MCF 10A (cell line): Measurements from ENCODE around the gene FGF5. TPM values are rescaled to one million over a fixed set of nuclear protein-coding genes. Genes with fewer than 3 reads are reported as not detected.

ENCODE experiments used
- BruUV-seq: library from RNA; stranded (reverse); fragments of 400-500 nt; replicated peaks from 2 replicates; lab custom pipeline; 2021; lab: Mats Ljungman, UMichigan
- CTCF ChIA-PET: fragments of 300-600 bp; sonication (Branson Sonifier 250); formaldehyde crosslinking; extraction: SDS; loops from one replicate; lab custom pipeline; 2021; ENCODE audit warnings: antibody characterized with exemption, inconsistent platforms; lab: Yijun Ruan, JAX
- POLR2A ChIA-PET: fragments of 300-600, 350-650 bp; sonication (Branson Sonifier 250); formaldehyde crosslinking; extraction: SDS; loops from one replicate; lab custom pipeline; 2020; ENCODE audit warnings: antibody characterized with exemption, inconsistent platforms; lab: Yijun Ruan, JAX
- DNase-seq: peaks from one replicate; pipeline ENCODE4 v3.0.0-alpha.2; 2018; ENCODE audit not compliant: unreplicated experiment
- H3K27ac Mint-ChIP-seq: one replicate; pipeline ENCODE4 v1.8.0; 2022; ENCODE audit warnings: mild to moderate bottlenecking, low read depth, mixed read lengths; ENCODE audit not compliant: unreplicated experiment
- H3K27me3 Mint-ChIP-seq: one replicate; pipeline ENCODE4 v1.8.0; 2022; ENCODE audit warnings: mixed read lengths; ENCODE audit not compliant: insufficient read depth, unreplicated experiment
- H3K36me3 Mint-ChIP-seq: one replicate; pipeline ENCODE4 v1.8.0; 2022; ENCODE audit warnings: mild to moderate bottlenecking, moderate library complexity, mixed read lengths; ENCODE audit not compliant: insufficient read depth, unreplicated experiment
- H3K4me1 Mint-ChIP-seq: one replicate; pipeline ENCODE4 v1.8.0; 2022; ENCODE audit warnings: mixed read lengths; ENCODE audit not compliant: insufficient read depth, unreplicated experiment
- H3K4me3 Mint-ChIP-seq: one replicate; pipeline ENCODE4 v1.8.0; 2022; ENCODE audit warnings: mild to moderate bottlenecking, moderate library complexity, mixed read lengths; ENCODE audit not compliant: unreplicated experiment
- H3K9me3 Mint-ChIP-seq: one replicate; pipeline ENCODE4 v1.8.0; 2022; ENCODE audit warnings: mixed read lengths; ENCODE audit not compliant: unreplicated experiment
- CTCF ChIP-seq: fragments of 200-600 bp; IDR thresholded peaks from one replicate; pipeline ENCODE4 v1.8.0; 2022; ENCODE audit warnings: antibody characterized with exemption, mild to moderate bottlenecking; ENCODE audit not compliant: unreplicated experiment
- intact Hi-C: fragments of 100-400 bp; cut with micrococcal nuclease; formaldehyde crosslinking; loops from 2 replicates; pipeline ENCODE4 v1.14.1; 2022
- total RNA-seq: library from RNA; stranded (reverse); gene quantifications from 2 replicates; pipeline ENCODE4 v1.2.3, GENCODE V29; 2022

The FGF5 gene
- total RNA-seq, 1 experiment from 2014 or later, result not detected

GRCh38 chr4:80305466-80305865 is 39.0 kb downstream of the FGF5 start:
- DNase-seq, result no peak
- POLR2A ChIA-PET, result interaction anchor here (1.1 kb wide), 1 partner anchor 1366 kb away, joined by 3 read pairs; the partner anchor contains the start of gene PAQR3
- H3K4me1 Mint-ChIP-seq, result peaks cover 43% of the 10 kb centered on the region

GRCh38 chr4:80306260-80306659 is 39.8 kb downstream of the FGF5 start:
- Mint-ChIP-seq H3K36me3 (peaks cover 6% of the 10 kb centered on the region), H3K27me3 (no peaks in the 10 kb centered on the region), H3K4me3 (no peak overlapping the region), H3K4me1 (peaks cover 43% of the 10 kb centered on the region), H3K27ac (peak overlapping the region; percentile 11), H3K9me3 (no peaks in the 10 kb centered on the region)
- peak; percentile 30 for DNase-seq
- BruUV-seq, result no TSS peak
- intact Hi-C loops, result loop anchor here (2.0 kb wide), 1 partner anchor 39 kb away; the partner anchor contains the start of gene FGF5
- TF ChIP-seq CTCF, result no peak
- ChIA-PET CTCF (no interaction called here), POLR2A (interaction anchor here (1.1 to 2.7 kb wide), 2 partner anchors 40 to 1367 kb away, joined by 3 to 15 read pairs; partner anchors contain the start of genes FGF5 and PAQR3)

More at GRCh38 chr4:80305466-80305865, 39.0 kb downstream of the FGF5 start:
- H3K27ac Mint-ChIP-seq, result no peak overlapping the region
- no TSS peak for BruUV-seq
- H3K27me3 Mint-ChIP-seq, result no peaks in the 10 kb centered on the region
- no peak for TF ChIP-seq CTCF
- H3K4me3 Mint-ChIP-seq, result no peak overlapping the region
- peaks cover 6% of the 10 kb centered on the region for H3K36me3 Mint-ChIP-seq
- H3K9me3 Mint-ChIP-seq, result no peaks in the 10 kb centered on the region
- intact Hi-C loops, result no loop called here
- CTCF ChIA-PET, result interaction anchor here (0.6 kb wide), 1 partner anchor 1353 kb away, joined by 3 read pairs; no protein-coding TSS in a partner anchor

- TF ChIP-seq CTCF, result no peak
- H3K4me3 Mint-ChIP-seq, result peak overlapping the region; percentile 59
- POLR2A ChIA-PET, result interaction anchor here (1.0 to 2.7 kb wide), 5 partner anchors 14 to 235 kb away, joined by 3 to 15 read pairs (median 4); partner anchors contain the start of genes ANTXR2 and FGF5
- intact Hi-C loops, result loop anchor here (2.0 kb wide), 1 partner anchor 40 kb away; the partner anchor contains the start of gene FGF5
- H3K9me3 Mint-ChIP-seq, result no peaks in the 10 kb centered on the region
- no TSS peak for BruUV-seq
- DNase-seq, result no peak
- H3K4me1 Mint-ChIP-seq, result peaks cover 43% of the 10 kb centered on the region
- peaks cover 6% of the 10 kb centered on the region for H3K36me3 Mint-ChIP-seq
- CTCF ChIA-PET, result interaction anchor here (0.7 to 1.1 kb wide), 4 partner anchors 10 to 902 kb away, joined by 3 to 5 read pairs (median 3); no protein-coding TSS in a partner anchor
- H3K27ac Mint-ChIP-seq, result peak overlapping the region; percentile 53
- no peaks in the 10 kb centered on the region for H3K27me3 Mint-ChIP-seq
Observed at GRCh38 chr4:80307183-80307735, 40.8 kb downstream of the FGF5 start.

GRCh38 chr4:80307774-80308465 is 41.5 kb downstream of the FGF5 start:
- CTCF ChIA-PET, result interaction anchor here (0.7 to 1.4 kb wide), 7 partner anchors 11 to 903 kb away, joined by 3 to 5 read pairs (median 3); partner anchors contain the start of gene CFAP299
- peak overlapping the region; percentile 59 for H3K4me3 Mint-ChIP-seq

More at GRCh38 chr4:80307774-80308465, 41.5 kb downstream of the FGF5 start:
- intact Hi-C loops, result loop anchor here (2.0 kb wide), 1 partner anchor 41 kb away; the partner anchor contains the start of gene FGF5
- DNase-seq, result peak; percentile 78
- Mint-ChIP-seq H3K27ac (peak overlapping the region; percentile 53), H3K36me3 (peaks cover 6% of the 10 kb centered on the region), H3K27me3 (no peaks in the 10 kb centered on the region), H3K4me1 (peaks cover 43% of the 10 kb centered on the region), H3K9me3 (no peaks in the 10 kb centered on the region)
- no TSS peak for BruUV-seq
- POLR2A ChIA-PET, result interaction anchor here (1.0 to 2.7 kb wide), 6 partner anchors 15 to 235 kb away, joined by 3 to 15 read pairs (median 4); partner anchors contain the start of genes ANTXR2 and FGF5
- TF ChIP-seq CTCF, result no peak
